ENCODE results near the gene MET.

- TF ChIP-seq, protein P1, sequence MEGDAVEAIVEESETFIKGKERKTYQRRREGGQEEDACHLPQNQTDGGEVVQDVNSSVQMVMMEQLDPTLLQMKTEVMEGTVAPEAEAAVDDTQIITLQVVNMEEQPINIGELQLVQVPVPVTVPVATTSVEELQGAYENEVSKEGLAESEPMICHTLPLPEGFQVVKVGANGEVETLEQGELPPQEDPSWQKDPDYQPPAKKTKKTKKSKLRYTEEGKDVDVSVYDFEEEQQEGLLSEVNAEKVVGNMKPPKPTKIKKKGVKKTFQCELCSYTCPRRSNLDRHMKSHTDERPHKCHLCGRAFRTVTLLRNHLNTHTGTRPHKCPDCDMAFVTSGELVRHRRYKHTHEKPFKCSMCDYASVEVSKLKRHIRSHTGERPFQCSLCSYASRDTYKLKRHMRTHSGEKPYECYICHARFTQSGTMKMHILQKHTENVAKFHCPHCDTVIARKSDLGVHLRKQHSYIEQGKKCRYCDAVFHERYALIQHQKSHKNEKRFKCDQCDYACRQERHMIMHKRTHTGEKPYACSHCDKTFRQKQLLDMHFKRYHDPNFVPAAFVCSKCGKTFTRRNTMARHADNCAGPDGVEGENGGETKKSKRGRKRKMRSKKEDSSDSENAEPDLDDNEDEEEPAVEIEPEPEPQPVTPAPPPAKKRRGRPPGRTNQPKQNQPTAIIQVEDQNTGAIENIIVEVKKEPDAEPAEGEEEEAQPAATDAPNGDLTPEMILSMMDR (IDR thresholded peaks at IDR 0.05; ENCODE audit: poor library complexity, severe bottlenecking) = peak; percentile 59
- TF ChIP-seq MXI1 (conservative IDR thresholded peaks at IDR 0.05; ENCODE audit: poor library complexity, severe bottlenecking) = no peak
- TF ChIP-seq EZH2 (IDR thresholded peaks at IDR 0.05; ENCODE audit: borderline replicate concordance, insufficient read depth, low read length, poor library complexity, severe bottlenecking) = no peak
- TF ChIP-seq POLR2AphosphoS5 (IDR thresholded peaks at IDR 0.05) = no peak
- no peak for TF ChIP-seq TAF1 (IDR thresholded peaks at IDR 0.05; ENCODE audit: low read depth)
Observed at GRCh38 chr7:116802746-116803152, 130.8 kb downstream of the MET start.
